Measurements from ENCODE around the gene RDH16.
"Not testable (repeated sequence)": the region's sequence is repeated elsewhere in the genome, so short reads cannot be mapped to it uniquely, and the experiment has no call there.

GRCh38 chr12:56918139-56918538 lies 39.3 kb downstream of the RDH16 start:
- TF ChIP-seq CTCF (IDR thresholded peaks at IDR 0.05; ENCODE audit: low read depth, low read length, poor library complexity, severe bottlenecking); EZH2phosphoT487 (IDR thresholded peaks at IDR 0.05; ENCODE audit: borderline replicate concordance, low read length): not testable (repeated sequence)
